ENCODE data around the gene SRGAP3. TPM values are rescaled to one million over a fixed set of nuclear protein-coding genes. Genes with fewer than 3 reads are reported as not detected.

The SRGAP3 gene
- total RNA-seq, 2 donors from 2014 or later = 5.7 to 6.1 TPM

- intact Hi-C loops (cut with DNase I) = no loop called here
- H3K9me3 ChIP-seq = no peaks in the 10 kb centered on the region
- no peak for DNase-seq
Observed at GRCh38 chr3:8952130-8952529, 297.3 kb downstream of the SRGAP3 start.

GRCh38 chr3:8945890-8946600 lies 303.4 kb downstream of the SRGAP3 start:
- Histone ChIP-seq H3K9me3 (no peaks in the 10 kb centered on the region), H3K27me3 (no peaks in the 10 kb centered on the region), H3K27ac (no peak overlapping the region), H3K9ac (ENCODE audit: low read depth in 2 of 2, low read length in 2 of 2) (no peak overlapping the region), H3K4me1 (no peaks in the 10 kb centered on the region), H3K4me3 (no peak overlapping the region), H3K36me3 (no peaks in the 10 kb centered on the region)
- no peak for TF ChIP-seq CTCF (IDR thresholded peaks at IDR 0.05)
- no peak for DNase-seq
- intact Hi-C loops (cut with DNase I) = no loop called here

More at GRCh38 chr3:8952130-8952529, 297.3 kb downstream of the SRGAP3 start:
- Histone ChIP-seq H3K27me3 (no peaks in the 10 kb centered on the region), H3K9ac (ENCODE audit: low read depth in 2 of 2, low read length in 2 of 2) (no peak overlapping the region), H3K27ac (no peak overlapping the region), H3K36me3 (no peaks in the 10 kb centered on the region), H3K4me3 (no peak overlapping the region), H3K4me1 (no peaks in the 10 kb centered on the region)
- TF ChIP-seq CTCF (IDR thresholded peaks at IDR 0.05) = no peak

GRCh38 chr3:8942746-8943488 lies 306.5 kb downstream of the SRGAP3 start:
- H3K36me3 ChIP-seq = no peaks in the 10 kb centered on the region
- intact Hi-C loops (cut with DNase I) = no loop called here

GRCh38 chr3:8942115-8942514 lies 307.3 kb downstream of the SRGAP3 start:
- Histone ChIP-seq H3K4me3 (no peak overlapping the region), H3K27ac (no peak overlapping the region), H3K27me3 (no peaks in the 10 kb centered on the region), H3K36me3 (no peaks in the 10 kb centered on the region), H3K9ac (ENCODE audit: low read depth in 2 of 2, low read length in 2 of 2) (no peak overlapping the region), H3K9me3 (no peaks in the 10 kb centered on the region), H3K4me1 (no peaks in the 10 kb centered on the region)
- no peak for DNase-seq
- intact Hi-C loops (cut with DNase I) = no loop called here
- no peak for TF ChIP-seq CTCF (IDR thresholded peaks at IDR 0.05)

More at GRCh38 chr3:8942746-8943488, 306.5 kb downstream of the SRGAP3 start:
- Histone ChIP-seq H3K4me1 (no peaks in the 10 kb centered on the region), H3K9ac (ENCODE audit: low read depth in 2 of 2, low read length in 2 of 2) (no peak overlapping the region), H3K27me3 (no peaks in the 10 kb centered on the region), H3K4me3 (no peak overlapping the region), H3K27ac (no peak overlapping the region), H3K9me3 (no peaks in the 10 kb centered on the region)
- no peak for TF ChIP-seq CTCF (IDR thresholded peaks at IDR 0.05)
- DNase-seq = no peak

GRCh38 chr3:8938021-8938420 lies 311.4 kb downstream of the SRGAP3 start:
- no peak for DNase-seq
- H3K4me3 ChIP-seq = no peak overlapping the region
- no peaks in the 10 kb centered on the region for H3K4me1 ChIP-seq
- no peak for TF ChIP-seq CTCF (IDR thresholded peaks at IDR 0.05)
- no peaks in the 10 kb centered on the region for H3K9me3 ChIP-seq
- no peak overlapping the region for H3K9ac ChIP-seq (ENCODE audit: low read depth in 2 of 2, low read length in 2 of 2)
- H3K27ac ChIP-seq = no peak overlapping the region
- no peaks in the 10 kb centered on the region for H3K36me3 ChIP-seq
- intact Hi-C loops (cut with DNase I) = no loop called here
- no peaks in the 10 kb centered on the region for H3K27me3 ChIP-seq

Measured in colonic mucosa (tissue), 4 donors.